Measurements from ENCODE around the gene NMS. TPM values are rescaled to one million over a fixed set of nuclear protein-coding genes. Genes with fewer than 3 reads are reported as not detected.

NMS gene
- total and polyA plus RNA-seq, 8 donors: not detected

GRCh38 chr2:100518801-100519200 lies 48.5 kb downstream of the NMS start:
- H3K4me3 ChIP-seq: no peak overlapping the region
- no peak overlapping the region for H3K27ac ChIP-seq
- no peak for ATAC-seq
- no peaks in the 10 kb centered on the region for H3K36me3 ChIP-seq
- intact Hi-C loops (cut with DNase I): no loop called here
- no peak for TF ChIP-seq CTCF (IDR thresholded peaks at IDR 0.05)
- DNase-seq: no peak
- H3K27me3 ChIP-seq: no peaks in the 10 kb centered on the region
- no peaks in the 10 kb centered on the region for H3K4me1 ChIP-seq
- no peaks in the 10 kb centered on the region for H3K9me3 ChIP-seq

DNA sequence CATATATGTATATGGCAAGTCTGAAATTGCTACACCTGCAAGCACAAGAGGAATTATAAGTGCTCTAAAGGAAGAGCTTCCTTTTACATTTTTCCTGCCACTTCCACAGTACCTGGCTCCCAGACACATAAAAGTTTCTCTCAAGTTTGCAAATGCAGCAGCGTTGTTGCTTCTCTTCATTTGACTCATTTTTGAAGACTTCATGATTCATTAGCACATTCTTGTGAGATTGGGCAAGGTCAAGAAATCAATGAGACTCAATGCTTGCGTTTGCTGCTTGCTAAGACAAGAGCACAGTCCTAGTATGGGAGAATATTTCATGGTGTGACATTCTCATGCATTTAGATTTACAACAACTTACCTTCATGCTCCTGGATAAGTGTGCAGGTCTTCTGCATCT lies 49.9 kb downstream of the NMS start:
- Histone ChIP-seq H3K27me3 (no peaks in the 10 kb centered on the region), H3K4me3 (no peak overlapping the region), H3K9me3 (no peaks in the 10 kb centered on the region), H3K27ac (no peak overlapping the region), H3K36me3 (no peaks in the 10 kb centered on the region), H3K4me1 (no peaks in the 10 kb centered on the region)
- intact Hi-C loops (cut with DNase I): no loop called here
- no peak for DNase-seq
- no peak for TF ChIP-seq CTCF (IDR thresholded peaks at IDR 0.05)
- ATAC-seq: no peak

DNA sequence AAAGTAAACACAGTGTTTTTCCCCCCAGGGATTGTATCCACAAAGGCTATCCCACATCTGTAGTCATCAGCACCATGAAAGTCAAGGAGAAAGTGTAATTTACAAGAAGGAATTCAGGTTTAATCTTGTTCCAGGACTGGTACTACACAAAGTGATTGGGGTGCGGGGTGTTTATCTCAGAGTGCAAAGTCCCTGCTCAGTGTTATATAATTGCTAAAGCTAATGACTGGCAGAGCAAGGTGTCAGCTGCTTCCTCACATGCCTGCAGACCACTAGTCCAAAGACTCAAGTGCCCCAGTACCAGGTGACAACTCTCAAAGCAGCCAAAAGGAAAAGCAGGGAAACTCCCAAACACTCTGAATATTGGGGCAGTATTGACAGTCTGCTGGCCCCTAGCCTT lies 52.1 kb downstream of the NMS start:
- Histone ChIP-seq H3K27ac (no peak overlapping the region), H3K4me3 (no peak overlapping the region), H3K36me3 (no peaks in the 10 kb centered on the region), H3K9me3 (no peaks in the 10 kb centered on the region), H3K4me1 (no peaks in the 10 kb centered on the region), H3K27me3 (no peaks in the 10 kb centered on the region)
- intact Hi-C loops (cut with DNase I): no loop called here
- ATAC-seq: no peak
- peak in 1 of 4 donors; percentile 3 for DNase-seq
- no peak for TF ChIP-seq CTCF (IDR thresholded peaks at IDR 0.05)

GRCh38 chr2:100524331-100524730 lies 54.0 kb downstream of the NMS start:
- no peak overlapping the region for H3K4me3 ChIP-seq
- DNase-seq (no peak), ATAC-seq (no peak)
- intact Hi-C loops (cut with DNase I): no loop called here
- no peak for TF ChIP-seq CTCF (IDR thresholded peaks at IDR 0.05)
- no peak overlapping the region for H3K27ac ChIP-seq
- H3K36me3 ChIP-seq: no peaks in the 10 kb centered on the region
- H3K27me3 ChIP-seq: no peaks in the 10 kb centered on the region
- H3K4me1 ChIP-seq: no peaks in the 10 kb centered on the region
- H3K9me3 ChIP-seq: no peaks in the 10 kb centered on the region

DNA sequence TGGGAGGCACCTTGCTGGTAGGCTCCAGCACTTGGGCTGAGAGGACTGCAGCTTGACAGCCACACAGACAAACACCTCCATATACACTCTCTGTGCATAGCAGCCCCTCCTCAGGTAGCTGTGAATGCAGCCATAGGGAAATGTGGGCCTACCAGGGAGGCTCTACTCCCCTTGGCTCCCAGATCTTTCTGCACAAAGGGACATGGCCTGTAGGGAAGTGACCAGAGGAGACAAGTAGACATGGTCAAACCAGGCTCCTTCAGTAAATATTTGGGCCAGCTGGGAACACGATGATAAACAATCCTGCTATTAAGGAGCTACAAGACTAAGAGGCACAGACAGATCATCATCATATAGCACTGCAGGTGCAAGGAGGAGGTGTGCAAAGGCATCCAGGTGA lies 56.6 kb downstream of the NMS start:
- H3K36me3 ChIP-seq: no peaks in the 10 kb centered on the region
- H3K27me3 ChIP-seq: no peaks in the 10 kb centered on the region
- no peak for ATAC-seq
- H3K27ac ChIP-seq: no peak overlapping the region
- H3K4me1 ChIP-seq: no peaks in the 10 kb centered on the region
- no peak for DNase-seq
- no peaks in the 10 kb centered on the region for H3K9me3 ChIP-seq
- no peak overlapping the region for H3K4me3 ChIP-seq
- no peak for TF ChIP-seq CTCF (IDR thresholded peaks at IDR 0.05)
- intact Hi-C loops (cut with DNase I): no loop called here

All from left lung (tissue), 10 donors.